CD14-positive monocyte (primary cell): Measurements from ENCODE around the gene TMEM273. TPM values are rescaled to one million over a fixed set of nuclear protein-coding genes. Genes with fewer than 3 reads are reported as not detected.

Experiments
- DNase-seq, 3 donors: peaks; one replicate each; pipeline ENCODE4 v3.0.0-alpha.2; 2011 to 2022
- H2AFZ ChIP-seq: 2 replicates; pipeline ENCODE4 v1.6.0; 2012; ENCODE audit warnings: mild to moderate bottlenecking, low read depth, low read length, inconsistent platforms; ENCODE audit not compliant: insufficient read depth, poor library complexity, severe bottlenecking
- H3K27ac ChIP-seq, 2 donors: 1 replicate in 1 of 2; 2 replicates in 1 of 2; pipeline ENCODE4 v1.5.1; 2012 to 2013; ENCODE audit warnings: low read length in 2 of 2, control low read depth in 1 of 2, inconsistent platforms in 1 of 2, low read depth in 1 of 2, mild to moderate bottlenecking in 1 of 2
- H3K27me3 ChIP-seq, 2 donors: one replicate each; pipeline versions ENCODE4 v1.6.0 to v1.6.1; 2011 to 2013; ENCODE audit warnings: low read length in 2 of 2; ENCODE audit not compliant: control insufficient read depth in 2 of 2, insufficient read depth in 2 of 2
- H3K36me3 ChIP-seq, 2 donors: replicated peaks in 1 of 2; 1 replicate in 1 of 2; 2 replicates in 1 of 2; pipeline versions ENCODE4 v1.5.1 to v1.6.1; 2012 to 2013; ENCODE audit warnings: low read length in 2 of 2, control low read depth in 1 of 2, inconsistent platforms in 1 of 2, mild to moderate bottlenecking in 1 of 2; ENCODE audit not compliant: insufficient read depth in 2 of 2, control insufficient read depth in 1 of 2
- H3K4me1 ChIP-seq, 2 donors: 1 replicate in 1 of 2; 2 replicates in 1 of 2; pipeline versions ENCODE4 v1.5.1 to v1.6.1; 2012 to 2013; ENCODE audit warnings: low read length in 2 of 2, control low read depth in 1 of 2, inconsistent platforms in 1 of 2, mild to moderate bottlenecking in 1 of 2, moderate library complexity in 1 of 2; ENCODE audit not compliant: insufficient read depth in 2 of 2, control insufficient read depth in 1 of 2
- H3K4me2 ChIP-seq: replicated peaks from 2 replicates; pipeline ENCODE3; 2012; ENCODE audit warnings: low read length, moderate library complexity, mild to moderate bottlenecking; ENCODE audit not compliant: poor library complexity, severe bottlenecking; ENCODE audit errors: extremely low read depth
- H3K4me3 ChIP-seq, 3 experiments: fragments of 200-600 bp in 1 of 3; sonication (generic) in 1 of 3; replicated peaks in 1 of 3; 1 replicate in 2 of 3; 2 replicates in 1 of 3; pipeline ENCODE4 v1.5.1; 2011 to 2013; ENCODE audit warnings: low read length in 3 of 3, mild to moderate bottlenecking in 3 of 3, control low read depth in 2 of 3, low read depth in 2 of 3, inconsistent platforms in 1 of 3, moderate library complexity in 1 of 3
- H3K79me2 ChIP-seq: 2 replicates; pipeline ENCODE4 v1.6.0; 2012; ENCODE audit warnings: mild to moderate bottlenecking, control low read depth, inconsistent platforms, low read length, moderate library complexity; ENCODE audit not compliant: insufficient read depth
- H3K9ac ChIP-seq: 2 replicates; pipeline ENCODE4 v1.6.0; 2017; ENCODE audit warnings: low read length, mild to moderate bottlenecking; ENCODE audit not compliant: insufficient read depth, poor library complexity, severe bottlenecking
- H3K9me3 ChIP-seq, 2 donors: replicated peaks in 1 of 2; 1 replicate in 1 of 2; 2 replicates in 1 of 2; pipeline versions ENCODE4 v1.5.1 to v1.6.1; 2012 to 2013; ENCODE audit warnings: low read length in 2 of 2, control low read depth in 1 of 2; ENCODE audit not compliant: control insufficient read depth in 1 of 2, insufficient read depth in 1 of 2
- H4K20me1 ChIP-seq: 2 replicates; pipeline ENCODE4 v1.6.0; 2012; ENCODE audit warnings: mild to moderate bottlenecking, low read length, control low read depth, moderate library complexity; ENCODE audit not compliant: insufficient read depth
- H3K27ac Mint-ChIP-seq, 7 donors: one replicate each; pipeline ENCODE4 v1.8.0; 2020; ENCODE audit warnings: mild to moderate bottlenecking in 7 of 7, mixed read lengths in 7 of 7, moderate library complexity in 6 of 7, inconsistent platforms in 2 of 7
- H3K27me3 Mint-ChIP-seq, 3 donors: one replicate each; pipeline ENCODE4 v1.8.0; 2021 to 2022; ENCODE audit warnings: low read depth in 3 of 3, mild to moderate bottlenecking in 3 of 3, mixed read lengths in 3 of 3, moderate library complexity in 3 of 3, inconsistent platforms in 1 of 3
- H3K36me3 Mint-ChIP-seq, 2 donors: one replicate each; pipeline ENCODE4 v1.8.0; 2020; ENCODE audit warnings: mixed read lengths in 2 of 2, inconsistent platforms in 1 of 2, mild to moderate bottlenecking in 1 of 2
- H3K4me1 Mint-ChIP-seq: one replicate; pipeline ENCODE4 v1.8.0; 2020; ENCODE audit warnings: mild to moderate bottlenecking, mixed read lengths
- H3K4me3 Mint-ChIP-seq, 2 donors: one replicate each; pipeline ENCODE4 v1.8.0; 2020; ENCODE audit warnings: mild to moderate bottlenecking in 2 of 2, mixed read lengths in 2 of 2, moderate library complexity in 1 of 2
- H3K9me3 Mint-ChIP-seq, 7 donors: one replicate each; pipeline ENCODE4 v1.8.0; 2020 to 2022; ENCODE audit warnings: mixed read lengths in 7 of 7, mild to moderate bottlenecking in 6 of 7, moderate library complexity in 6 of 7, inconsistent platforms in 2 of 7
- CTCF ChIP-seq: fragments of 200-600 bp; IDR thresholded peaks from one replicate; pipeline ENCODE4 v1.8.0; 2022; ENCODE audit warnings: antibody characterized with exemption, mild to moderate bottlenecking
- WGBS: methylation state at CpG from one replicate; pipeline ENCODE4 v1.1.5; 2013; ENCODE audit warnings: missing lambda C conversion rate; ENCODE audit not compliant: insufficient coverage; 5-methylcytosine and 5-hydroxymethylcytosine counted together
- intact Hi-C, 2 donors: fragments of 100-400 bp; cut with micrococcal nuclease; formaldehyde crosslinking; loops; one replicate each; pipeline versions ENCODE4 v1.15.0 to v1.15.1; 2023
- polyA plus RNA-seq, 3 donors: library from polyadenylated mRNA; depleted of rRNA in 1 of 3; unstranded in 2 of 3; stranded (reverse) in 1 of 3; fragments of 300-500 nt in 2 of 3; fragments of >200 nt in 1 of 3; fragmentation: Illumina TruSeq in 2 of 3; gene quantifications; 1 replicate in 2 of 3; 2 replicates in 1 of 3; pipeline ENCODE4 v1.2.3, GENCODE V29; 2012 to 2021

Gene TMEM273
- polyA plus RNA-seq, 3 donors = 6.7 to 7.9 (median 6.9) TPM

GRCh38 chr10:49182776-49183175 is 5.4 kb downstream of the TMEM273 start:
- DNase-seq = no peak
- Mint-ChIP-seq H3K27me3 (peaks cover 0 to 2% (median 1%) of the 10 kb centered on the region in 3 donors), H3K27ac (peak overlapping the region in 3 of 7 donors; percentile 24 to 74 (median 70)), H3K36me3 (peaks cover 5 to 11% of the 10 kb centered on the region in 2 donors), H3K9me3 (peaks cover 0 to 5% (median 3%) of the 10 kb centered on the region in 7 donors), H3K4me1 (peaks cover 63% of the 10 kb centered on the region), H3K4me3 (no peak overlapping the region)
- Histone ChIP-seq H3K79me2 (no peaks in the 10 kb centered on the region), H3K4me3 (no peak overlapping the region), H3K9ac (no peak overlapping the region), H3K27ac (no peak overlapping the region), H3K4me1 (peaks cover 53 to 54% of the 10 kb centered on the region in 2 donors), H3K27me3 (no peaks in the 10 kb centered on the region), H2AFZ (no peak overlapping the region), H3K36me3 (no peaks in the 10 kb centered on the region), H4K20me1 (no peaks in the 10 kb centered on the region), H3K9me3 (peaks cover 0 to 4% of the 10 kb centered on the region in 2 donors), H3K4me2 (no peak overlapping the region)
- 100% methylated on average over 2 of the region's 4 CpGs for WGBS
- TF ChIP-seq CTCF = no peak
- intact Hi-C loops = no loop called here

- H3K27ac ChIP-seq = no peak overlapping the region
- H3K4me1 ChIP-seq = peaks cover 47 to 54% of the 10 kb centered on the region in 2 donors
- H4K20me1 ChIP-seq = no peaks in the 10 kb centered on the region
- intact Hi-C loops = no loop called here
- no peaks in the 10 kb centered on the region for H3K79me2 ChIP-seq
- H2AFZ ChIP-seq = no peak overlapping the region
- Mint-ChIP-seq H3K36me3 (peaks cover 8 to 18% of the 10 kb centered on the region in 2 donors), H3K4me3 (no peak overlapping the region), H3K9me3 (no peaks in the 10 kb centered on the region), H3K27ac (peak overlapping the region in 5 of 7 donors; percentile 0 to 75 (median 32)), H3K4me1 (peaks cover 61% of the 10 kb centered on the region), H3K27me3 (peaks cover 0 to 5% (median 1%) of the 10 kb centered on the region in 3 donors)
- TF ChIP-seq CTCF = no peak
- no peaks in the 10 kb centered on the region for H3K27me3 ChIP-seq
- DNase-seq = peak in 1 of 3 donors; percentile 27
- no peak overlapping the region for H3K9ac ChIP-seq
- H3K4me3 ChIP-seq = no peak overlapping the region
- no peaks in the 10 kb centered on the region for H3K36me3 ChIP-seq
- H3K4me2 ChIP-seq = no peak overlapping the region
- peaks cover 0 to under 1% of the 10 kb centered on the region in 2 donors for H3K9me3 ChIP-seq
- WGBS = 100% methylated on average over 1 of the region's 3 CpGs
These were observed 7.7 kb downstream of the TMEM273 start for GRCh38 chr10:49180444-49180860.
